Activated CD8-positive, alpha-beta T cell treated with anti-CD3 and anti-CD28 coated beads for 36 hours (primary cell): ENCODE data around the gene MSL3. TPM values are rescaled to one million over a fixed set of nuclear protein-coding genes. Genes with fewer than 3 reads are reported as not detected.

Source experiments
- ATAC-seq: fragments of 200-7000 bp; cut with Tn5 transposase; one replicate; pipeline ENCODE4 v1.10.0; 2021; ENCODE audit warnings: mild to moderate bottlenecking, moderate library complexity
- CTCF ChIA-PET: fragments of 350-600 bp; sonication (Branson Sonifier 250); formaldehyde crosslinking; loops from one replicate; lab custom pipeline; 2021; ENCODE audit warnings: antibody characterized with exemption; lab: Charles Lee
- POLR2A ChIA-PET: fragments of 350-600 bp; sonication (Branson Sonifier 250); formaldehyde crosslinking; loops from one replicate; lab custom pipeline; 2021; ENCODE audit warnings: antibody characterized with exemption; lab: Charles Lee
- DNase-seq: peaks from one replicate; pipeline ENCODE4 v3.0.0-alpha.2; 2020
- H3K27ac Mint-ChIP-seq: one replicate; pipeline ENCODE4 v1.8.0; 2021; ENCODE audit warnings: mild to moderate bottlenecking, mixed read lengths
- H3K27me3 Mint-ChIP-seq: one replicate; pipeline ENCODE4 v1.8.0; 2021; ENCODE audit warnings: mixed read lengths
- H3K36me3 Mint-ChIP-seq: one replicate; pipeline ENCODE4 v1.8.0; 2021; ENCODE audit warnings: low read depth, mixed read lengths
- H3K4me1 Mint-ChIP-seq: one replicate; pipeline ENCODE4 v1.8.0; 2021; ENCODE audit warnings: low read depth, mixed read lengths
- H3K4me3 Mint-ChIP-seq: one replicate; pipeline ENCODE4 v1.8.0; 2021; ENCODE audit warnings: mild to moderate bottlenecking, moderate library complexity, mixed read lengths
- H3K9me3 Mint-ChIP-seq: one replicate; pipeline ENCODE4 v1.8.0; 2021; ENCODE audit warnings: mixed read lengths
- CTCF ChIP-seq: fragments of 200-600 bp; IDR thresholded peaks from one replicate; pipeline ENCODE4 v1.8.0; 2022; ENCODE audit warnings: antibody characterized with exemption, mild to moderate bottlenecking
- intact Hi-C: fragments of 100-400 bp; cut with micrococcal nuclease; formaldehyde crosslinking; loops from one replicate; pipeline ENCODE4 v1.10.0; 2022
- total RNA-seq, 2 experiments: library from RNA; stranded (reverse); gene quantifications; one replicate each; pipeline ENCODE4 v1.2.3, GENCODE V29; 2021

Gene MSL3
- total RNA-seq, 2 experiments from 2014 or later = 39.3 to 40.7 TPM

GRCh38 chrX:11728556-11728955 is 29.5 kb upstream of the MSL3 start:
- POLR2A ChIA-PET = no interaction called here
- H3K36me3 Mint-ChIP-seq = no peaks in the 10 kb centered on the region
- intact Hi-C loops = loop anchor here (5.0 kb wide), 1 partner anchor 44 kb away; no protein-coding TSS in a partner anchor

GRCh38 chrX:11733614-11734013 is 24.4 kb upstream of the MSL3 start:
- no peak for TF ChIP-seq CTCF
- Mint-ChIP-seq H3K27me3 (peaks cover 2% of the 10 kb centered on the region), H3K9me3 (no peaks in the 10 kb centered on the region), H3K27ac (no peak overlapping the region), H3K4me3 (no peak overlapping the region), H3K36me3 (no peaks in the 10 kb centered on the region), H3K4me1 (no peaks in the 10 kb centered on the region)
- ChIA-PET CTCF (no interaction called here), POLR2A (no interaction called here)
- ATAC-seq = no peak
- intact Hi-C loops = no loop called here
- no peak for DNase-seq

More at GRCh38 chrX:11728556-11728955, 29.5 kb upstream of the MSL3 start:
- no peak for TF ChIP-seq CTCF
- Mint-ChIP-seq H3K27ac (no peak overlapping the region), H3K27me3 (no peaks in the 10 kb centered on the region), H3K9me3 (no peaks in the 10 kb centered on the region), H3K4me3 (no peak overlapping the region), H3K4me1 (no peaks in the 10 kb centered on the region)
- CTCF ChIA-PET = no interaction called here
- DNase-seq = no peak
- no peak for ATAC-seq

- H3K27me3 Mint-ChIP-seq = no peaks in the 10 kb centered on the region
Measured at GRCh38 chrX:11739776-11740175, 18.3 kb upstream of the MSL3 start.

GRCh38 chrX:11740794-11741193 is 17.2 kb upstream of the MSL3 start:
- intact Hi-C loops = no loop called here
- Mint-ChIP-seq H3K9me3 (no peaks in the 10 kb centered on the region), H3K36me3 (no peaks in the 10 kb centered on the region), H3K4me1 (no peaks in the 10 kb centered on the region), H3K4me3 (no peak overlapping the region), H3K27ac (no peak overlapping the region), H3K27me3 (no peaks in the 10 kb centered on the region)
- TF ChIP-seq CTCF = no peak
- POLR2A ChIA-PET = no interaction called here
- CTCF ChIA-PET = no interaction called here
- ATAC-seq = no peak
- DNase-seq = no peak

More at GRCh38 chrX:11739776-11740175, 18.3 kb upstream of the MSL3 start:
- intact Hi-C loops = no loop called here
- no peaks in the 10 kb centered on the region for H3K4me1 Mint-ChIP-seq
- TF ChIP-seq CTCF = no peak
- ChIA-PET CTCF (interaction anchor here (1.6 kb wide), 1 partner anchor 15 kb away, joined by 4 read pairs; no protein-coding TSS in a partner anchor), POLR2A (no interaction called here)
- DNase-seq (no peak), ATAC-seq (no peak)
- no peak overlapping the region for H3K27ac Mint-ChIP-seq
- H3K4me3 Mint-ChIP-seq = no peak overlapping the region
- no peaks in the 10 kb centered on the region for H3K9me3 Mint-ChIP-seq
- no peaks in the 10 kb centered on the region for H3K36me3 Mint-ChIP-seq

GRCh38 chrX:11741574-11741973 is 16.5 kb upstream of the MSL3 start:
- no peak for TF ChIP-seq CTCF
- H3K4me3 Mint-ChIP-seq = no peak overlapping the region
- ChIA-PET CTCF (no interaction called here), POLR2A (no interaction called here)
- no peaks in the 10 kb centered on the region for H3K9me3 Mint-ChIP-seq
- intact Hi-C loops = no loop called here
- H3K36me3 Mint-ChIP-seq = no peaks in the 10 kb centered on the region
- H3K27ac Mint-ChIP-seq = no peak overlapping the region
- H3K27me3 Mint-ChIP-seq = no peaks in the 10 kb centered on the region
- H3K4me1 Mint-ChIP-seq = no peaks in the 10 kb centered on the region
- ATAC-seq (no peak), DNase-seq (no peak)
